CD4-positive, alpha-beta T cell (primary cell): ENCODE measurements around the gene KIR3DL2. TPM values are rescaled to one million over a fixed set of nuclear protein-coding genes. Genes with fewer than 3 reads are reported as not detected.

Experiments
- ATAC-seq: fragments of 200-7000 bp; cut with Tn5 transposase; one replicate; pipeline ENCODE4 v1.10.0; 2022; ENCODE audit warnings: mild to moderate bottlenecking; ENCODE audit not compliant: poor library complexity
- CTCF ChIA-PET: fragments of 350-600 bp; sonication (Branson Sonifier 250); formaldehyde crosslinking; loops from one replicate; lab custom pipeline; 2021; ENCODE audit warnings: antibody characterized with exemption, inconsistent platforms; lab: Charles Lee
- POLR2A ChIA-PET: fragments of 350-600 bp; sonication (Branson Sonifier 250); formaldehyde crosslinking; loops from one replicate; lab custom pipeline; 2021; ENCODE audit warnings: antibody characterized with exemption, inconsistent platforms; lab: Charles Lee
- DNase-seq, 14 experiments: peaks; one replicate each; pipeline ENCODE4 v3.0.0-alpha.2; 2013 to 2020; ENCODE audit warnings: mixed read lengths in 2 of 14
- H3K27ac ChIP-seq, 2 donors: one replicate each; pipeline versions ENCODE4 v1.5.1 to v1.7.0; 2013; ENCODE audit warnings: low read length in 2 of 2, low read depth in 1 of 2, mild to moderate bottlenecking in 1 of 2
- H3K27me3 ChIP-seq, 2 experiments: 1 replicate in 1 of 2; 2 replicates in 1 of 2; pipeline versions ENCODE4 v1.6.1 to v1.7.0; 2013; ENCODE audit warnings: low read length in 2 of 2, control low read depth in 1 of 2, mild to moderate bottlenecking in 1 of 2, moderate library complexity in 1 of 2; ENCODE audit not compliant: insufficient read depth in 2 of 2, control insufficient read depth in 1 of 2
- H3K36me3 ChIP-seq: one replicate; pipeline ENCODE4 v1.6.1; 2013; ENCODE audit warnings: low read length, control low read depth; ENCODE audit not compliant: insufficient read depth
- H3K4me1 ChIP-seq: one replicate; pipeline ENCODE4 v1.6.1; 2013; ENCODE audit warnings: low read length, control low read depth; ENCODE audit not compliant: insufficient read depth
- H3K4me3 ChIP-seq: one replicate; pipeline ENCODE4 v1.5.1; 2013; ENCODE audit warnings: mild to moderate bottlenecking, low read length, moderate library complexity
- H3K9me3 ChIP-seq, 2 experiments: 1 replicate in 1 of 2; 2 replicates in 1 of 2; pipeline versions ENCODE4 v1.6.1 to v1.7.0; 2013; ENCODE audit warnings: low read length in 2 of 2, mild to moderate bottlenecking in 2 of 2, control low read depth in 1 of 2, moderate library complexity in 1 of 2; ENCODE audit not compliant: control insufficient read depth in 1 of 2, insufficient read depth in 1 of 2
- H3K27ac Mint-ChIP-seq: one replicate; pipeline ENCODE4 v1.8.0; 2020; ENCODE audit warnings: mixed read lengths
- H3K27me3 Mint-ChIP-seq: one replicate; pipeline ENCODE4 v1.8.0; 2021; ENCODE audit warnings: mixed read lengths
- H3K36me3 Mint-ChIP-seq: one replicate; pipeline ENCODE4 v1.8.0; 2021; ENCODE audit warnings: low read depth, mixed read lengths
- H3K4me1 Mint-ChIP-seq: one replicate; pipeline ENCODE4 v1.8.0; 2021; ENCODE audit warnings: low read depth, mixed read lengths
- H3K4me3 Mint-ChIP-seq: one replicate; pipeline ENCODE4 v1.8.0; 2020; ENCODE audit warnings: mild to moderate bottlenecking, mixed read lengths
- H3K9me3 Mint-ChIP-seq: one replicate; pipeline ENCODE4 v1.8.0; 2020; ENCODE audit warnings: mixed read lengths
- intact Hi-C, 2 experiments: fragments of 100-400 bp; cut with DNase I in 1 of 2; cut with micrococcal nuclease in 1 of 2; formaldehyde crosslinking; loops; one replicate each; pipeline versions ENCODE4 v1.15.1 to v1.9.0; 2023 to 2025; cut with DNase I, micrococcal nuclease
- total RNA-seq, 174 experiments: library from RNA in 2 of 174; stranded (reverse) in 2 of 174; gene quantifications; one replicate each; pipeline ENCODE4 v1.2.3 and lab custom pipeline; 2021 to 2026
- TF ChIP-seq, protein P1 (sequence below): fragments of 200-600 bp; IDR thresholded peaks from one replicate; pipeline ENCODE4 v1.8.0; 2022; ENCODE audit warnings: antibody characterized with exemption, mild to moderate bottlenecking

Gene KIR3DL2
- total RNA-seq, 2 experiments from 2014 or later = 1.4 to 1.6 TPM

DNA sequence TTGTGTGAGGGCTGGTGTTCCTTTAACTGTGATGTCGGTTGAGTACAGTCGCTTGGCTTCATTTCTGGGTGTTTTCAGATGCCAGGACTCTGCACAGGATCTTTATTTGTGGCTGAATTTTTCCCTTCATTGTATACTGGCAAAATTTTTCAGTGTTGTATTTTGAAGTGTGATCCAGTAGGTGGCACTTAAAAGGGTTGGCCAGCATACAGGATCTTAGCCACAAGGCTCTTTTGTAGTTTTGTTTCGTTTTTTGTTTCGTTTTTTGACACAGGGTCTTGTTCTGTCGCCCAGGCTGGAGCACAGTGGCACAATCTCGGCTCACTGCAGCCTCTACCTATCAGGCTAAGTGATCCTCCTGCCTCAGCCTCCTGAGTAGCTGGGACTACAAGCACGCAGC lies 32.5 kb downstream of the KIR3DL2 start:
- TF ChIP-seq, protein P1, sequence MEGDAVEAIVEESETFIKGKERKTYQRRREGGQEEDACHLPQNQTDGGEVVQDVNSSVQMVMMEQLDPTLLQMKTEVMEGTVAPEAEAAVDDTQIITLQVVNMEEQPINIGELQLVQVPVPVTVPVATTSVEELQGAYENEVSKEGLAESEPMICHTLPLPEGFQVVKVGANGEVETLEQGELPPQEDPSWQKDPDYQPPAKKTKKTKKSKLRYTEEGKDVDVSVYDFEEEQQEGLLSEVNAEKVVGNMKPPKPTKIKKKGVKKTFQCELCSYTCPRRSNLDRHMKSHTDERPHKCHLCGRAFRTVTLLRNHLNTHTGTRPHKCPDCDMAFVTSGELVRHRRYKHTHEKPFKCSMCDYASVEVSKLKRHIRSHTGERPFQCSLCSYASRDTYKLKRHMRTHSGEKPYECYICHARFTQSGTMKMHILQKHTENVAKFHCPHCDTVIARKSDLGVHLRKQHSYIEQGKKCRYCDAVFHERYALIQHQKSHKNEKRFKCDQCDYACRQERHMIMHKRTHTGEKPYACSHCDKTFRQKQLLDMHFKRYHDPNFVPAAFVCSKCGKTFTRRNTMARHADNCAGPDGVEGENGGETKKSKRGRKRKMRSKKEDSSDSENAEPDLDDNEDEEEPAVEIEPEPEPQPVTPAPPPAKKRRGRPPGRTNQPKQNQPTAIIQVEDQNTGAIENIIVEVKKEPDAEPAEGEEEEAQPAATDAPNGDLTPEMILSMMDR = no peak
- Histone ChIP-seq H3K4me3 (no peak overlapping the region), H3K4me1 (no peaks in the 10 kb centered on the region), H3K36me3 (no peaks in the 10 kb centered on the region), H3K27ac (no peak overlapping the region), H3K27me3 (peaks cover 10 to 14% of the 10 kb centered on the region in 2 experiments), H3K9me3 (peaks cover 0 to 28% of the 10 kb centered on the region in 2 experiments)
- H3K4me3 Mint-ChIP-seq = no peak overlapping the region
- POLR2A ChIA-PET = no interaction called here
- no peaks in the 10 kb centered on the region for H3K9me3 Mint-ChIP-seq
- DNase-seq (peak in 1 of 14 experiments; percentile 33), ATAC-seq (no peak)
- no peaks in the 10 kb centered on the region for H3K4me1 Mint-ChIP-seq
- CTCF ChIA-PET = no interaction called here
- no peak overlapping the region for H3K27ac Mint-ChIP-seq
- H3K36me3 Mint-ChIP-seq = no peaks in the 10 kb centered on the region
- peaks cover 30% of the 10 kb centered on the region for H3K27me3 Mint-ChIP-seq
- intact Hi-C loops = no loop called here

DNA sequence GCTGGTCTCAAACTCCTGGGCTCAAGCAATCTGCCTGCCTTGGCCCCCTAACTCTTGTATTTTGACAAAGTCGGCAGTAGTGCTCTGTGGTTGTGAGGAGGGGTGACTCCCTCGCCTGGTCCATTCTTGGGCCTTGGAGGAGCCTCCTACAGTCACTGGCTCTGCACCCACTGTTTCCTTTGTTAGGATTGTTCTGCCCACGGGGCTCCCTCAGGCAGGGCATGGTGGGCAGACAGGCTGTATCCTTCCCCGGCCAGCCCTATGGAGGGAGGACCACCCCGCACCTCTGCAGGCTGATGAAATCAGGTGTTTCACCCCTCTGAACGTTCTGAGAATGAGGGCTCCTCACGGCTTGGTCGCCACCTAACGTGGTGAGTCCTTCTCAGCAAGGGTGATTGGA lies 33.0 kb downstream of the KIR3DL2 start:
- H3K9me3 Mint-ChIP-seq = no peaks in the 10 kb centered on the region
- no peak overlapping the region for H3K27ac Mint-ChIP-seq
- H3K9me3 ChIP-seq = peaks cover 0 to 28% of the 10 kb centered on the region in 2 experiments
- TF ChIP-seq, protein P1 = no peak
- peaks cover 10 to 14% of the 10 kb centered on the region in 2 experiments for H3K27me3 ChIP-seq
- no peaks in the 10 kb centered on the region for H3K36me3 Mint-ChIP-seq
- no peak for ATAC-seq
- no peak for DNase-seq
- no peak overlapping the region for H3K27ac ChIP-seq
- no peak overlapping the region for H3K4me3 Mint-ChIP-seq
- H3K36me3 ChIP-seq = no peaks in the 10 kb centered on the region
- peaks cover 30% of the 10 kb centered on the region for H3K27me3 Mint-ChIP-seq
- H3K4me3 ChIP-seq = no peak overlapping the region
- intact Hi-C loops = no loop called here
- ChIA-PET CTCF (no interaction called here), POLR2A (no interaction called here)
- H3K4me1 Mint-ChIP-seq = no peaks in the 10 kb centered on the region
- H3K4me1 ChIP-seq = no peaks in the 10 kb centered on the region

- Histone ChIP-seq H3K36me3 (no peaks in the 10 kb centered on the region), H3K27ac (no peak overlapping the region), H3K4me1 (no peaks in the 10 kb centered on the region), H3K27me3 (no peaks in the 10 kb centered on the region), H3K4me3 (no peak overlapping the region), H3K9me3 (peaks cover 0 to 9% of the 10 kb centered on the region in 2 experiments)
- CTCF ChIA-PET = interaction anchor here (0.7 kb wide), 1 partner anchor 1212 kb away, joined by 3 read pairs; no protein-coding TSS in a partner anchor
- Mint-ChIP-seq H3K4me3 (no peak overlapping the region), H3K9me3 (no peaks in the 10 kb centered on the region), H3K27ac (no peak overlapping the region), H3K27me3 (peaks cover 14% of the 10 kb centered on the region), H3K4me1 (no peaks in the 10 kb centered on the region), H3K36me3 (no peaks in the 10 kb centered on the region)
- POLR2A ChIA-PET = no interaction called here
- TF ChIP-seq, protein P1 = no peak
- DNase-seq (no peak), ATAC-seq (no peak)
- intact Hi-C loops = no loop called here
Measured at GRCh38 chr19:54888239-54888638, 38.0 kb downstream of the KIR3DL2 start.
